ENCODE data around the gene MEOX1. TPM values are rescaled to one million over a fixed set of nuclear protein-coding genes. Genes with fewer than 3 reads are reported as not detected.
"Not testable (repeated sequence)": the region's sequence is repeated elsewhere in the genome, so short reads cannot be mapped to it uniquely, and the experiment has no call there.

The MEOX1 gene
- total RNA-seq, 2 experiments from 2014 or later: 0.41 to 0.50 TPM

DNA sequence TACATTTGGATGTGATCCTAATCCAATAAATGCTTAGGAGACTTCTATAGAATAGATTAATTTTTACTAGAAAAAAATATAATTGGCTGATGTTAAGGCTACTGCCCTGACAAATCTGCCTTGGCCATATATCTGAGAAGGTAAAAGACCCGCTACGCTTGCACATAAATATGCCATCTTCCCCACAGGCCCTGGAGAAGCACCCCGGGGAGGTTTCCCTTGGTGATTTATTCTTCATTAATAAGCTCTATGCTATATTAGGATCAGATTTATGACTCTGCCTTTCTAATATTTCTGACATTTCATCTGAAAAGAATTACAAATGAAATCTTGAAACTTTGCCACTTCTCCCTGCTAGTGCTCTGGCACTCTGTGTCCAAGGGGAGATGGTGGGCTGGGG, 27.4 kb upstream of the MEOX1 start:
- ATAC-seq (ENCODE audit: poor library complexity) (no peak), DNase-seq (no peak)
- Mint-ChIP-seq H3K36me3 (ENCODE audit: low read depth) (no peaks in the 10 kb centered on the region), H3K4me3 (no peak overlapping the region), H3K27ac (no peak overlapping the region), H3K27me3 (peaks cover under 1% of the 10 kb centered on the region), H3K9me3 (no peaks in the 10 kb centered on the region), H3K4me1 (ENCODE audit: low read depth) (no peaks in the 10 kb centered on the region)
- H3K27me3 ChIP-seq (ENCODE audit: control insufficient read depth in 1 of 2, insufficient read depth in 2 of 2, low read length in 2 of 2): no peaks in the 10 kb centered on the region
- ChIA-PET CTCF (no interaction called here), POLR2A (no interaction called here)
- intact Hi-C loops (cut with DNase I, micrococcal nuclease): no loop called here
- H3K9me3 ChIP-seq (ENCODE audit: control insufficient read depth in 1 of 2, insufficient read depth in 1 of 2, low read length in 2 of 2): no peaks in the 10 kb centered on the region
- TF ChIP-seq, protein P1, sequence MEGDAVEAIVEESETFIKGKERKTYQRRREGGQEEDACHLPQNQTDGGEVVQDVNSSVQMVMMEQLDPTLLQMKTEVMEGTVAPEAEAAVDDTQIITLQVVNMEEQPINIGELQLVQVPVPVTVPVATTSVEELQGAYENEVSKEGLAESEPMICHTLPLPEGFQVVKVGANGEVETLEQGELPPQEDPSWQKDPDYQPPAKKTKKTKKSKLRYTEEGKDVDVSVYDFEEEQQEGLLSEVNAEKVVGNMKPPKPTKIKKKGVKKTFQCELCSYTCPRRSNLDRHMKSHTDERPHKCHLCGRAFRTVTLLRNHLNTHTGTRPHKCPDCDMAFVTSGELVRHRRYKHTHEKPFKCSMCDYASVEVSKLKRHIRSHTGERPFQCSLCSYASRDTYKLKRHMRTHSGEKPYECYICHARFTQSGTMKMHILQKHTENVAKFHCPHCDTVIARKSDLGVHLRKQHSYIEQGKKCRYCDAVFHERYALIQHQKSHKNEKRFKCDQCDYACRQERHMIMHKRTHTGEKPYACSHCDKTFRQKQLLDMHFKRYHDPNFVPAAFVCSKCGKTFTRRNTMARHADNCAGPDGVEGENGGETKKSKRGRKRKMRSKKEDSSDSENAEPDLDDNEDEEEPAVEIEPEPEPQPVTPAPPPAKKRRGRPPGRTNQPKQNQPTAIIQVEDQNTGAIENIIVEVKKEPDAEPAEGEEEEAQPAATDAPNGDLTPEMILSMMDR (IDR thresholded peaks at IDR 0.05): no peak
- no peaks in the 10 kb centered on the region for H3K36me3 ChIP-seq (ENCODE audit: insufficient read depth, low read length)
- H3K4me1 ChIP-seq (ENCODE audit: insufficient read depth, low read length): no peaks in the 10 kb centered on the region
- H3K27ac ChIP-seq (ENCODE audit: low read depth in 1 of 2, low read length in 2 of 2): no peak overlapping the region
- no peak overlapping the region for H3K4me3 ChIP-seq (ENCODE audit: low read length)

GRCh38 chr17:43686957-43687356, 25.2 kb upstream of the MEOX1 start:
- H3K36me3 ChIP-seq (ENCODE audit: insufficient read depth, low read length); H3K27me3 Mint-ChIP-seq; H3K36me3 Mint-ChIP-seq (ENCODE audit: low read depth); H3K4me3 Mint-ChIP-seq; H3K27ac ChIP-seq (ENCODE audit: low read depth in 1 of 2, low read length in 2 of 2); H3K9me3 Mint-ChIP-seq; H3K4me1 ChIP-seq (ENCODE audit: insufficient read depth, low read length); H3K4me3 ChIP-seq (ENCODE audit: low read length); H3K9me3 ChIP-seq (ENCODE audit: control insufficient read depth in 1 of 2, insufficient read depth in 1 of 2, low read length in 2 of 2); DNase-seq; POLR2A ChIA-PET; H3K27ac Mint-ChIP-seq; intact Hi-C loops (cut with DNase I, micrococcal nuclease); H3K27me3 ChIP-seq (ENCODE audit: control insufficient read depth in 1 of 2, insufficient read depth in 2 of 2, low read length in 2 of 2); H3K4me1 Mint-ChIP-seq (ENCODE audit: low read depth); ATAC-seq (ENCODE audit: poor library complexity): not testable (repeated sequence)
- CTCF ChIA-PET: interaction anchor here (1.4 kb wide), 1 partner anchor 111 kb away, joined by 6 read pairs; no protein-coding TSS in a partner anchor

GRCh38 chr17:43683928-43684653, 22.4 kb upstream of the MEOX1 start:
- Mint-ChIP-seq H3K27me3 (no peaks in the 10 kb centered on the region), H3K27ac (no peak overlapping the region), H3K9me3 (no peaks in the 10 kb centered on the region), H3K4me1 (ENCODE audit: low read depth) (no peaks in the 10 kb centered on the region), H3K36me3 (ENCODE audit: low read depth) (no peaks in the 10 kb centered on the region), H3K4me3 (no peak overlapping the region)
- H3K9me3 ChIP-seq (ENCODE audit: control insufficient read depth in 1 of 2, insufficient read depth in 1 of 2, low read length in 2 of 2): no peaks in the 10 kb centered on the region
- TF ChIP-seq, protein P1 (IDR thresholded peaks at IDR 0.05): no peak
- DNase-seq: no peak
- H3K27ac ChIP-seq (ENCODE audit: low read depth in 1 of 2, low read length in 2 of 2): no peak overlapping the region
- H3K27me3 ChIP-seq (ENCODE audit: control insufficient read depth in 1 of 2, insufficient read depth in 2 of 2, low read length in 2 of 2): no peaks in the 10 kb centered on the region
- POLR2A ChIA-PET: no interaction called here
- H3K4me1 ChIP-seq (ENCODE audit: insufficient read depth, low read length): no peaks in the 10 kb centered on the region
- CTCF ChIA-PET: no interaction called here
- no peaks in the 10 kb centered on the region for H3K36me3 ChIP-seq (ENCODE audit: insufficient read depth, low read length)
- intact Hi-C loops (cut with DNase I, micrococcal nuclease): no loop called here
- no peak for ATAC-seq (ENCODE audit: poor library complexity)
- H3K4me3 ChIP-seq (ENCODE audit: low read length): no peak overlapping the region

GRCh38 chr17:43680461-43680860, 18.7 kb upstream of the MEOX1 start:
- intact Hi-C loops (cut with DNase I, micrococcal nuclease): no loop called here
- no peaks in the 10 kb centered on the region for H3K9me3 ChIP-seq (ENCODE audit: control insufficient read depth in 1 of 2, insufficient read depth in 1 of 2, low read length in 2 of 2)
- CTCF ChIA-PET: no interaction called here
- H3K27me3 ChIP-seq (ENCODE audit: control insufficient read depth in 1 of 2, insufficient read depth in 2 of 2, low read length in 2 of 2): no peaks in the 10 kb centered on the region
- no peak overlapping the region for H3K4me3 Mint-ChIP-seq
- H3K9me3 Mint-ChIP-seq: no peaks in the 10 kb centered on the region
- DNase-seq (no peak), ATAC-seq (ENCODE audit: poor library complexity) (no peak)
- no peak overlapping the region for H3K27ac Mint-ChIP-seq
- peaks cover 5% of the 10 kb centered on the region for H3K4me1 Mint-ChIP-seq (ENCODE audit: low read depth)
- peaks cover 6% of the 10 kb centered on the region for H3K4me1 ChIP-seq (ENCODE audit: insufficient read depth, low read length)
- H3K4me3 ChIP-seq (ENCODE audit: low read length): no peak overlapping the region
- no peaks in the 10 kb centered on the region for H3K36me3 Mint-ChIP-seq (ENCODE audit: low read depth)
- no peaks in the 10 kb centered on the region for H3K27me3 Mint-ChIP-seq
- no peak overlapping the region for H3K27ac ChIP-seq (ENCODE audit: low read depth in 1 of 2, low read length in 2 of 2)
- POLR2A ChIA-PET: no interaction called here
- TF ChIP-seq, protein P1 (IDR thresholded peaks at IDR 0.05): no peak
- H3K36me3 ChIP-seq (ENCODE audit: insufficient read depth, low read length): no peaks in the 10 kb centered on the region
